Mucosa of descending colon (tissue), 3 donors: Measurements from ENCODE around the gene PRKX. TPM values are rescaled to one million over a fixed set of nuclear protein-coding genes. Genes with fewer than 3 reads are reported as not detected.

ENCODE experiments used
- ATAC-seq: fragments of 200-7000 bp; cut with Tn5 transposase; one replicate; pipeline ENCODE4 v1.9.1; 2020; ENCODE audit warnings: mild to moderate bottlenecking, moderate library complexity
- DNase-seq, 3 donors: peaks; one replicate each; pipeline ENCODE4 v3.0.0-alpha.2; 2020
- H3K36me3 ChIP-seq: fragments of 200-600 bp; one replicate; pipeline ENCODE4 v1.8.0; 2021; ENCODE audit warnings: low read depth, mild to moderate bottlenecking
- H3K4me1 ChIP-seq: fragments of 200-600 bp; one replicate; pipeline ENCODE4 v1.8.0; 2021; ENCODE audit warnings: low read depth, mild to moderate bottlenecking
- H3K4me3 ChIP-seq: fragments of 200-600 bp; one replicate; pipeline ENCODE4 v1.8.0; 2021; ENCODE audit warnings: mild to moderate bottlenecking
- H3K9me3 ChIP-seq: fragments of 200-600 bp; one replicate; pipeline ENCODE4 v1.8.0; 2021; ENCODE audit warnings: mild to moderate bottlenecking
- intact Hi-C, 2 donors: fragments of 100-400 bp; cut with DNase I in 1 of 2; cut with micrococcal nuclease in 1 of 2; formaldehyde crosslinking; loops; one replicate each; pipeline versions ENCODE4 v1.11.0 to v1.11.1; 2022; cut with DNase I, micrococcal nuclease
- total RNA-seq, 3 donors: library from RNA; stranded (reverse); fragmentation: NEBNext Ultra II Directional in 2 of 3; extraction: Animal tissue kit (Norgen Biotek cat#: 25700) in 2 of 3; gene quantifications; one replicate each; pipeline versions ENCODE4 v1.2.1 to v1.2.4, GENCODE V29; 2021 to 2023
- TF ChIP-seq, protein P1 (sequence below): fragments of 200-600 bp; IDR thresholded peaks from one replicate; pipeline ENCODE4 v1.8.0; 2022; ENCODE audit warnings: antibody characterized with exemption, mild to moderate bottlenecking
- donor health status: DM: no; HTN: no; CAD: no; lungs with moderate emphysema.
- donor health status: DM: no; HTN: no; CAD: no.
- donor health status: DM: no; HTN: yes; CAD: no.

The PRKX gene
- total RNA-seq, 3 donors from 2014 or later, result 10.5 to 22.4 (median 21.5) TPM

DNA sequence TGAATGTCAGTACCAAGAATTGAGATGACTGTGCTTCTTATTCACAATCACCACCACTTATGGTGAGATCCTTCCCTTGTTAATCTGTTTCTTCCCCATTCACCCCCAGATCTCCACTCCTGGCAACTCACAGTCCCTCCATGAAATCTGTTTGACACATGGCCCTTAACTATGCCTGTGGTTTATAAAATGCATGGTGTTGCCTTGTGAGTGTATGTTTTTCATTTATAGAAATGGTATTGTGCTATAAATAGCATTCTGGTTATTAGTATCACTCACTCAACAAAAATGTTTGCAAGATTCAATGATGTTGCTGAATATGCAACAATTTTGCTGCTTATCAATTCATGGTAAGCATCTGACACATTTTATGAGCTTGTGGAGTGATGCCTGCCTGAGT lies 131.0 kb downstream of the PRKX start:
- no peaks in the 10 kb centered on the region for H3K36me3 ChIP-seq
- H3K4me1 ChIP-seq, result no peaks in the 10 kb centered on the region
- no peak overlapping the region for H3K4me3 ChIP-seq
- intact Hi-C loops, result no loop called here
- no peak for DNase-seq
- H3K9me3 ChIP-seq, result no peaks in the 10 kb centered on the region
- TF ChIP-seq, protein P1, sequence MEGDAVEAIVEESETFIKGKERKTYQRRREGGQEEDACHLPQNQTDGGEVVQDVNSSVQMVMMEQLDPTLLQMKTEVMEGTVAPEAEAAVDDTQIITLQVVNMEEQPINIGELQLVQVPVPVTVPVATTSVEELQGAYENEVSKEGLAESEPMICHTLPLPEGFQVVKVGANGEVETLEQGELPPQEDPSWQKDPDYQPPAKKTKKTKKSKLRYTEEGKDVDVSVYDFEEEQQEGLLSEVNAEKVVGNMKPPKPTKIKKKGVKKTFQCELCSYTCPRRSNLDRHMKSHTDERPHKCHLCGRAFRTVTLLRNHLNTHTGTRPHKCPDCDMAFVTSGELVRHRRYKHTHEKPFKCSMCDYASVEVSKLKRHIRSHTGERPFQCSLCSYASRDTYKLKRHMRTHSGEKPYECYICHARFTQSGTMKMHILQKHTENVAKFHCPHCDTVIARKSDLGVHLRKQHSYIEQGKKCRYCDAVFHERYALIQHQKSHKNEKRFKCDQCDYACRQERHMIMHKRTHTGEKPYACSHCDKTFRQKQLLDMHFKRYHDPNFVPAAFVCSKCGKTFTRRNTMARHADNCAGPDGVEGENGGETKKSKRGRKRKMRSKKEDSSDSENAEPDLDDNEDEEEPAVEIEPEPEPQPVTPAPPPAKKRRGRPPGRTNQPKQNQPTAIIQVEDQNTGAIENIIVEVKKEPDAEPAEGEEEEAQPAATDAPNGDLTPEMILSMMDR, result no peak
- no peak for ATAC-seq

DNA sequence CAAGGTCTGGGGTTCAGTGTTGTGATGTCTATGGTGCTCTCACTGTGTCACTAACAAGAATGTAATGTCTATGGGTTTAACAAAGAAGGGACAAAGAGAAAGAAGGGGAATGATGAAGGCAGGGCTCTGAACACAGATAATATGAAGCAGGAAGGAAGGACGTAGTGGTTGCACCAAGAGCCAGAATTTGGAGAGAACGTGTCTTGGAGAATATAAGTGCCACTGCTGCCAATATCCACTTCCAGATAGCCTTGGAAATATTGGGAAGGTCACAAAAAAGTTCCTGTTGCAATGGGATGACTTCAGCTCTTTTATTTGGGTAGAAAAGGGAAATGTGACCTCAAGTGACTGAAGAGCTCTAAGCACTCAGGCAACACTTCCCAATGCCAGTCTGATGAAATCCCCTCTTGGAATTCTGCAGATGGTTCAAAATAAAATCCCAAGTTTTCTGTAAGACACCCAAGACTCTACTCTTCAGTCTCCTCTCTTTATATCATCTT lies 131.8 kb downstream of the PRKX start:
- H3K9me3 ChIP-seq, result no peaks in the 10 kb centered on the region
- ATAC-seq (no peak), DNase-seq (no peak)
- no peaks in the 10 kb centered on the region for H3K4me1 ChIP-seq
- H3K4me3 ChIP-seq, result no peak overlapping the region
- TF ChIP-seq, protein P1, result no peak
- no peaks in the 10 kb centered on the region for H3K36me3 ChIP-seq
- intact Hi-C loops, result no loop called here

DNA sequence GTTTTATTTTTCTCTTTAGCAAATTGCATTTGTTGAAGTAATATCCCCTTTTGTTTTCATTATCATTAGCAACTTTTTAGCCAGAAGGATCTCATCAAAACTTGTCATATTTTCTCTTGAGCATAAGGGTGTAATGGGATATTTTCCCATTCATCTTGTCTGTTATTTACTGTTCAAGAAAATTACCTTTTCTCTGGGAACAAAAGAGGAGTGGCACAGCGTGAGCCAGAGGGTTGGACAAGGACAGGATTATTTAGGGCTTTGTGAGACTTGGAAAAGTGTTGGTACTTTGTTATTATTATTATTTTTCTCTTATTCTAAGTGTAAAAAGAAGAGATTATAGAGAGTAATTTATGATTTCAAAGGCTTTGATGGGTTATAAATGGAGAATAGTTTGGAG lies 135.9 kb downstream of the PRKX start:
- no peaks in the 10 kb centered on the region for H3K36me3 ChIP-seq
- TF ChIP-seq, protein P1, result no peak
- DNase-seq, result no peak
- H3K4me3 ChIP-seq, result no peak overlapping the region
- no peaks in the 10 kb centered on the region for H3K4me1 ChIP-seq
- intact Hi-C loops, result no loop called here
- no peak for ATAC-seq
- H3K9me3 ChIP-seq, result no peaks in the 10 kb centered on the region

DNA sequence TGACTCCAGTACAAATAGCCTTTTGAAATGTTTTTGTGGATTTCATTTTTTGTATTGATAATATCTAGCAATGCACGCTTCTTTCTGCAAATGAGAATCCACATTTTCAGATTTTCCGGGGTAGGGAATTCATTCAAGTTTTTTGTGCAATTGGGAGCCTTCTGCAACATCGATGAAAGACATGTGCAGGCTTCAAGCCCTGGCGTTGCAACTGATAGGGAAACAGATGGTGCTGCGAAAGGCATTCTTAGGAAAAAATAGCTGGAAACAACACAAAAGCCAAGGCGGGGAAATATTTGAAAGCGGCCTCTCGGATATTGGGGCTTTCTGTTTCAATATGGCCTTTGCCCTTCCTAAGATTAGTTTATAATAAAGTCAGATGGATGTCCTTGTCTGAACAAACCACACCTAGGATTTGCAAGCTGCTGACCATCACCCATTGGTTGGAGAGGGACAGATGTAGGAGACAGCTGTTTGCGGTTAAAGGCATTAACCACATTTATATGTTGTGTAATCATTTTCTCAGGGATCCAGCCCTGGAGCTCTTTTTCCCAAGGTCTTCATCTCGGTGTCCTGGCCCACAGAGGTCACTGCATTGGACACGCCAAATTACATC lies 136.5 kb downstream of the PRKX start:
- TF ChIP-seq, protein P1, result no peak
- DNase-seq (peak in 1 of 3 donors; percentile 6), ATAC-seq (peak; percentile 17)
- no peaks in the 10 kb centered on the region for H3K9me3 ChIP-seq
- H3K4me1 ChIP-seq, result no peaks in the 10 kb centered on the region
- no peaks in the 10 kb centered on the region for H3K36me3 ChIP-seq
- intact Hi-C loops, result no loop called here
- no peak overlapping the region for H3K4me3 ChIP-seq

DNA sequence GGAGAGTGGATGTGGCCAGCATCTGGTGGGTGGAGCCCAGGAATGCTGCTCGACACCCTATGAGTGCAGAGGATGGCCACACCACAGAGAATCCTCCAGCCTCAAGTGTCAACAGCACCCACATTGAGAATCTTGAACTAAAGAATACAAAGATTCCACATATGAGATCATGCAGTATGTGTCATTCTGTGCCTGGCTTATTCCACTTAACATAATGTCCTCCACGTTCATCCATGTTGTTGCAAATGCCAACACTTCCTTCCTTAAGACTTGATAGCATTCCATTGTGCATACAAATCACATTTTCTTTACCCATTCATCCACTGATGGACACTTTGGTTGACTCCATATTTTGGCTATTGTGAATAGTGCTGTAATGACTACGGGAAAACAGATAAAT lies 145.8 kb downstream of the PRKX start:
- H3K9me3 ChIP-seq, result no peaks in the 10 kb centered on the region
- H3K4me1 ChIP-seq, result no peaks in the 10 kb centered on the region
- intact Hi-C loops, result no loop called here
- no peaks in the 10 kb centered on the region for H3K36me3 ChIP-seq
- H3K4me3 ChIP-seq, result no peak overlapping the region
- TF ChIP-seq, protein P1, result no peak
- no peak for DNase-seq
- ATAC-seq, result no peak
